PC-3 (cell line): ENCODE measurements around the gene AKAP13.

ENCODE experiments used
- CTCF ChIP-seq: fragments of 300-600 bp; sonication (generic); conservative IDR thresholded peaks from 2 replicates; pipeline ENCODE4 v1.5.1; 2017; ENCODE audit warnings: antibody characterized with exemption, low read depth, mild to moderate bottlenecking, low read length
- EZH2 ChIP-seq: fragments of 300-600 bp; sonication (generic); IDR thresholded peaks from one replicate; pipeline ENCODE4 v1.6.1; 2017; ENCODE audit warnings: antibody characterized with exemption, mild to moderate bottlenecking, low read length; ENCODE audit not compliant: unreplicated experiment

- no peak for TF ChIP-seq CTCF
- TF ChIP-seq EZH2: no peak
Observed at GRCh38 chr15:85475317-85475701, 94.9 kb downstream of the AKAP13 start.
